Measurements from ENCODE around the gene XXYLT1. TPM values are rescaled to one million over a fixed set of nuclear protein-coding genes. Genes with fewer than 3 reads are reported as not detected.

Gene XXYLT1
- total and polyA plus RNA-seq, 2 of the 8 experiments (the other 6 are each of a cell fraction or from before 2014, with no cell fraction given), result 18.9 to 23.8 TPM

DNA sequence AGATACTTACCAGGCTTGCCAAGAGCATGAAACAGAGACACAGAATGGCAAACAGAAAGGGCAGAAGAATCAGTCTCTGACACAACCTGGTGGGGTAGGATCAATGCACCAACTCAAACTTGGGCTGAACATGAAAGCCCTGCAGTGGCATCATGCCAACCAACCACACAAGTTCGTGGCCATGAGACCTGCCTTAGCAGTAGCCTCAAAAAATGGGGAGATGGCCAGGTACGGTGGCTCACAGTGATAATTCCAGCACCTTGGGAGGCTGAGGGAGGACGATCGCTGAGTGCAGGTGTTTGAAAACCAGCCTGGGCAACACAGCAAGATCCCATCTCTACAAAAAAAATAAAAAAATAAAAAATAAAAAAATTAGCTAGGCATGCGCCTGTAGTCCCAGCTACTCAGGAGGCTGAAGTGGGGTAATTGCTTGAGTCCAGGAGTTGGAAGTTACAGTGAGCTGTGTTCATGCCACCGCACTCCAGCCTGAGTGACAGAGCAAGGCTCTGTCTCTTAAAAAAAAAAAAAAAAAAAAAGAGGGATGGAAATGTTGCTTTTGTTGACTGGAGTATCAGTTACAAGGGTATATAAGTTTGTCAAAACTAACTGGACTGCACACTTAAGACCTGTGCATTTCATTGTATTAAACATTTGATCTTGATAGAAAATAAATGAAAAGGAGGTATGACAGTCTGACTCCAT lies 93.4 kb downstream of the XXYLT1 start (continued):
- no peak for TF ChIP-seq BRCA1 (IDR thresholded peaks at IDR 0.05; ENCODE audit: low read depth, low read length)
- TF ChIP-seq HDAC2 (IDR thresholded peaks at IDR 0.05; ENCODE audit: borderline replicate concordance in 1 of 2, low read depth in 2 of 2, low read length in 2 of 2), result no peak
- TF ChIP-seq NRF1 (IDR thresholded peaks at IDR 0.05; ENCODE audit: low read depth, low read length), result no peak
- no peak for TF ChIP-seq TBP (IDR thresholded peaks at IDR 0.05; ENCODE audit: low read depth, low read length)
- no peak for TF ChIP-seq POLR2A (IDR thresholded peaks at IDR 0.05; ENCODE audit: control extremely low read depth in 1 of 2, low read depth in 2 of 2, low read length in 2 of 2)
- TF ChIP-seq, protein P1, sequence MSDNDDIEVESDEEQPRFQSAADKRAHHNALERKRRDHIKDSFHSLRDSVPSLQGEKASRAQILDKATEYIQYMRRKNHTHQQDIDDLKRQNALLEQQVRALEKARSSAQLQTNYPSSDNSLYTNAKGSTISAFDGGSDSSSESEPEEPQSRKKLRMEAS (IDR thresholded peaks at IDR 0.05), result no peak
- no peak for TF ChIP-seq JUND (IDR thresholded peaks at IDR 0.05; ENCODE audit: low read length)
- TF ChIP-seq ASH2L (IDR thresholded peaks at IDR 0.05; ENCODE audit: low read length), result no peak
